IMR-90 (cell line): ENCODE data around the gene HCAR3. TPM values are rescaled to one million over a fixed set of nuclear protein-coding genes. Genes with fewer than 3 reads are reported as not detected.

Source experiments
- ATAC-seq: fragments of 200-7000 bp; cut with Tn5 transposase; 2 replicates; pipeline ENCODE4 v1.9.1; 2020; ENCODE audit warnings: low read depth, mild to moderate bottlenecking, moderate library complexity
- BruUV-seq: library from RNA; stranded (reverse); fragments of 400-500 nt; replicated peaks from 2 replicates; lab custom pipeline; 2021; lab: Mats Ljungman, UMichigan
- CTCF ChIA-PET: fragments of 300-600 bp; formaldehyde crosslinking; extraction: SDS; loops from one replicate; lab custom pipeline; 2021; ENCODE audit warnings: antibody characterized with exemption; lab: Yijun Ruan, JAX
- POLR2A ChIA-PET: fragments of 300-600 bp; sonication (Branson Sonifier 250); formaldehyde crosslinking; loops from one replicate; lab custom pipeline; 2022; ENCODE audit warnings: antibody characterized with exemption; ENCODE audit not compliant: unreplicated experiment; lab: Charles Lee
- DNase-seq: peaks from one replicate; pipeline ENCODE4 v3.0.0; 2013
- H2AFZ ChIP-seq: replicated peaks from 2 replicates; pipeline ENCODE3; 2013; ENCODE audit warnings: low read length, mild to moderate bottlenecking; ENCODE audit not compliant: poor library complexity
- H2AK5ac ChIP-seq: 2 replicates; pipeline ENCODE4 v1.6.1; 2013; ENCODE audit warnings: low read depth, low read length, inconsistent platforms
- H2AK9ac ChIP-seq: replicated peaks from 2 replicates; pipeline ENCODE3; 2013; ENCODE audit warnings: mild to moderate bottlenecking, low read depth, low read length, moderate library complexity; ENCODE audit not compliant: poor library complexity
- H2BK120ac ChIP-seq: 2 replicates; pipeline ENCODE4 v1.6.1; 2013; ENCODE audit warnings: low read depth, low read length, inconsistent platforms
- H2BK15ac ChIP-seq: 3 replicates; pipeline ENCODE4 v1.6.1; 2013; ENCODE audit warnings: low read depth, low read length, inconsistent platforms
- H2BK20ac ChIP-seq: 2 replicates; pipeline ENCODE4 v1.6.1; 2013; ENCODE audit warnings: low read depth, mild to moderate bottlenecking, inconsistent platforms, low read length, moderate library complexity
- H2BK5ac ChIP-seq: 2 replicates; pipeline ENCODE4 v1.6.1; 2013; ENCODE audit warnings: mild to moderate bottlenecking, low read depth, low read length, inconsistent platforms; ENCODE audit not compliant: poor library complexity, severe bottlenecking
- H3K14ac ChIP-seq: replicated peaks from 2 replicates; pipeline ENCODE4 v1.6.1; 2013; ENCODE audit warnings: low read depth, low read length, inconsistent platforms
- H3K18ac ChIP-seq: 2 replicates; pipeline ENCODE4 v1.6.1; 2013; ENCODE audit warnings: low read depth, low read length, control low read depth
- H3K23ac ChIP-seq: 2 replicates; pipeline ENCODE4 v1.6.1; 2013; ENCODE audit warnings: low read depth, low read length, inconsistent platforms
- H3K27ac ChIP-seq: 2 replicates; pipeline ENCODE4 v1.5.1; 2013; ENCODE audit warnings: mild to moderate bottlenecking, control low read depth, low read length; ENCODE audit not compliant: insufficient read depth
- H3K27me3 ChIP-seq: 2 replicates; pipeline ENCODE4 v1.6.1; 2013; ENCODE audit warnings: low read length; ENCODE audit not compliant: control insufficient read depth, insufficient read depth
- H3K36me3 ChIP-seq: 2 replicates; pipeline ENCODE4 v1.6.1; 2013; ENCODE audit warnings: low read length, mixed read lengths; ENCODE audit not compliant: control insufficient read depth, insufficient read depth
- H3K4ac ChIP-seq: 2 replicates; pipeline ENCODE4 v1.6.1; 2013; ENCODE audit warnings: low read depth, low read length, inconsistent platforms
- H3K4me1 ChIP-seq: 2 replicates; pipeline ENCODE4 v1.6.1; 2013; ENCODE audit warnings: low read length, mixed read lengths; ENCODE audit not compliant: control insufficient read depth, insufficient read depth
- H3K4me2 ChIP-seq: 2 replicates; pipeline ENCODE4 v1.6.1; 2013; ENCODE audit warnings: low read depth, mild to moderate bottlenecking, control low read depth, low read length, moderate library complexity
- H3K4me3 ChIP-seq: 2 replicates; pipeline ENCODE4 v1.5.1; 2013; ENCODE audit warnings: low read depth, mild to moderate bottlenecking, control low read depth, low read length, moderate library complexity; ENCODE audit not compliant: insufficient read depth
- H3K56ac ChIP-seq: 2 replicates; pipeline ENCODE4 v1.6.1; 2013; ENCODE audit warnings: low read length, inconsistent platforms; ENCODE audit not compliant: insufficient read depth; ENCODE audit errors: extremely low read depth
- H3K79me1 ChIP-seq, 2 experiments: 2 replicates each; pipeline ENCODE4 v1.6.1; 2013; ENCODE audit warnings: low read length in 2 of 2, inconsistent platforms in 1 of 2, low read depth in 1 of 2
- H3K9ac ChIP-seq: 2 replicates; pipeline ENCODE4 v1.6.1; 2013; ENCODE audit warnings: low read depth, low read length, control low read depth
- H3K9me1 ChIP-seq: 2 replicates; pipeline ENCODE4 v1.6.1; 2013; ENCODE audit warnings: low read length, inconsistent platforms; ENCODE audit not compliant: insufficient read depth
- H3K9me3 ChIP-seq: 2 replicates; pipeline ENCODE4 v1.6.1; 2013; ENCODE audit warnings: low read length; ENCODE audit not compliant: control insufficient read depth, insufficient read depth
- H4K20me1 ChIP-seq: 2 replicates; pipeline ENCODE4 v1.6.1; 2013; ENCODE audit warnings: low read length, inconsistent platforms; ENCODE audit not compliant: insufficient read depth
- H4K5ac ChIP-seq: 2 replicates; pipeline ENCODE4 v1.6.1; 2013; ENCODE audit warnings: mild to moderate bottlenecking, low read depth, low read length, control low read depth
- H4K8ac ChIP-seq, 2 experiments: 2 replicates each; pipeline ENCODE4 v1.6.1; 2013; ENCODE audit warnings: low read depth in 2 of 2, low read length in 2 of 2, control low read depth in 1 of 2, inconsistent platforms in 1 of 2
- H4K91ac ChIP-seq: 2 replicates; pipeline ENCODE4 v1.6.1; 2013; ENCODE audit warnings: low read depth, low read length, inconsistent platforms; ENCODE audit not compliant: insufficient read depth
- BHLHE40 ChIP-seq: fragments of 150-350 bp; IDR thresholded peaks from 2 replicates; pipeline ENCODE4 v1.6.1; 2016; ENCODE audit warnings: mild to moderate bottlenecking, low read depth, low read length
- CEBPB ChIP-seq: IDR thresholded peaks from 2 replicates; pipeline ENCODE4 v1.6.1; 2012; ENCODE audit warnings: low read depth, low read length, improper control_type of control experiment
- CHD1 ChIP-seq: IDR thresholded peaks from 2 replicates; pipeline ENCODE4 v1.6.1; 2012; ENCODE audit warnings: low read depth, low read length, improper control_type of control experiment
- ELK1 ChIP-seq: fragments of 150-350 bp; IDR thresholded peaks from 2 replicates; pipeline ENCODE4 v1.6.1; 2016; ENCODE audit warnings: low read depth, mild to moderate bottlenecking, low read length, moderate library complexity, borderline replicate concordance
- FOS ChIP-seq: fragments of 150-350 bp; IDR thresholded peaks from 2 replicates; pipeline ENCODE4 v1.6.1; 2016; ENCODE audit warnings: low read depth, low read length
- MAFK ChIP-seq: IDR thresholded peaks from 2 replicates; pipeline ENCODE4 v1.6.1; 2012; ENCODE audit warnings: low read depth, low read length, improper control_type of control experiment
- MAZ ChIP-seq: IDR thresholded peaks from 2 replicates; pipeline ENCODE4 v1.6.1; 2012; ENCODE audit warnings: low read depth, mild to moderate bottlenecking, low read length, improper control_type of control experiment, moderate library complexity, borderline replicate concordance
- MXI1 ChIP-seq: IDR thresholded peaks from 2 replicates; pipeline ENCODE4 v1.6.1; 2012; ENCODE audit warnings: low read depth, mild to moderate bottlenecking, low read length, moderate library complexity, borderline replicate concordance
- NFE2L2 ChIP-seq: fragments of 150-350 bp; IDR thresholded peaks from 2 replicates; pipeline ENCODE4 v1.6.1; 2016; ENCODE audit warnings: low read depth, mild to moderate bottlenecking, low read length
- POLR2A ChIP-seq: IDR thresholded peaks from 2 replicates; pipeline ENCODE4 v1.6.1; 2012; ENCODE audit warnings: mild to moderate bottlenecking, low read depth, low read length
- RAD21 ChIP-seq: IDR thresholded peaks from 2 replicates; pipeline ENCODE4 v1.6.1; 2012; ENCODE audit warnings: low read length, improper control_type of control experiment
- RCOR1 ChIP-seq: IDR thresholded peaks from 2 replicates; pipeline ENCODE4 v1.6.1; 2012; ENCODE audit warnings: mild to moderate bottlenecking, low read length, improper control_type of control experiment; ENCODE audit not compliant: insufficient replicate concordance
- RFX5 ChIP-seq: IDR thresholded peaks from 2 replicates; pipeline ENCODE4 v1.8.0; 2012; ENCODE audit warnings: low read depth, mild to moderate bottlenecking, low read length, moderate library complexity
- SMC3 ChIP-seq: fragments of 150-350 bp; IDR thresholded peaks from 2 replicates; pipeline ENCODE4 v1.6.1; 2016; ENCODE audit warnings: low read depth, mild to moderate bottlenecking, antibody characterized with exemption, low read length, moderate library complexity
- WGBS, 2 experiments: methylation state at CpG; one replicate each; pipeline versions ENCODE4 v1.1.5 to v1.1.7; 2013; ENCODE audit warnings: missing lambda C conversion rate in 2 of 2; ENCODE audit not compliant: insufficient read length in 1 of 2; ENCODE audit errors: extremely low coverage in 2 of 2; 5-methylcytosine and 5-hydroxymethylcytosine counted together
- dilution Hi-C: fragments of 300-500 bp; cut with HindIII; formaldehyde crosslinking; loops from one replicate; pipeline ENCODE4 v1.14.3; 2018; ENCODE audit warnings: low sequenced_read_pairs; ENCODE audit not compliant: unreplicated experiment
- in situ Hi-C: fragments of 300-500 bp; cut with MboI; formaldehyde crosslinking; loops from 3 replicates; pipeline ENCODE4 v1.14.3; 2019; ENCODE audit warnings: low sequenced_read_pairs, inconsistent platforms, mixed read lengths
- intact Hi-C: fragments of 100-400 bp; cut with micrococcal nuclease; formaldehyde crosslinking; loops from 2 replicates; pipeline ENCODE4 v1.10.0; 2022
- polyA plus RNA-seq, 3 experiments: library from polyadenylated mRNA; depleted of rRNA; stranded (reverse); fragments of >200 nt; gene quantifications; 2 replicates each; pipeline ENCODE4 v1.2.3, GENCODE V29; 2012; ENCODE audit warnings: low replicate concordance in 1 of 3
- total RNA-seq: library from RNA; depleted of rRNA; stranded (reverse); fragments of >200 nt; gene quantifications from 2 replicates; pipeline ENCODE4 v1.2.3, GENCODE V29; 2012
- TF ChIP-seq, protein P1 (sequence below): conservative IDR thresholded peaks from 2 replicates; pipeline ENCODE4 v1.5.1; 2012; ENCODE audit warnings: mild to moderate bottlenecking, low read depth, low read length, improper control_type of control experiment
- TF ChIP-seq, protein P2 (sequence below): fragments of 150-350 bp; IDR thresholded peaks from 2 replicates; pipeline ENCODE4 v1.6.1; 2017; ENCODE audit warnings: mild to moderate bottlenecking, antibody characterized with exemption, low read length, low read depth

The HCAR3 gene
- total and polyA plus RNA-seq, 2 of the 4 experiments (the other 2 are of a cell fraction), result not detected

DNA sequence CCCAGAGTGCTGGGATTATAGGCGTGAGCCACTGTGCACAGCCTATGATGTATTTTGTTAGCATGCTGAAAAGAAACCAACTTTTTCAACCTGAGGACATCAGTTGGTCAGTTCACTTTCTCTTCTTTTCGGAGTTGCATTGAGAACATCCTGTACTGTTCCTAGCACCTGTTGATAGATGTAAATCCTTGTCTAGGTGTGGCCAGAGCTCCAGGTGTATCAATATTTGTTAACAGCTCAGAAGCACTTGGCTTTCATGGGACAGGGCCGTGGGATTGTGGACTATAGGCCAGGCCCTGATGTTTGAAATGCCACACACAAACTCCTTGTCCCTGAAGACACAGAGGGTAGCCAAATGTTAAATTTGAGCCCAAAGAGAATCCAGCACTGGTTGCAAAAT lies 28.3 kb downstream of the HCAR3 start:
- H3K18ac ChIP-seq, result no peak overlapping the region
- POLR2A ChIA-PET, result no interaction called here
- no peak overlapping the region for H3K4me2 ChIP-seq
- H4K91ac ChIP-seq, result no peak overlapping the region
- H2BK15ac ChIP-seq, result no peak overlapping the region
- H3K36me3 ChIP-seq, result no peaks in the 10 kb centered on the region
- in situ Hi-C loops (no loop called here), intact Hi-C loops (no loop called here), dilution Hi-C loops (no loop called here)
- H3K14ac ChIP-seq, result no peak overlapping the region
- H4K20me1 ChIP-seq, result no peaks in the 10 kb centered on the region
- BruUV-seq, result no TSS peak
- no peak overlapping the region for H2AFZ ChIP-seq
- H3K27me3 ChIP-seq, result no peaks in the 10 kb centered on the region
- no peak overlapping the region for H2BK5ac ChIP-seq
- ATAC-seq (no peak), DNase-seq (no peak)
- no peak overlapping the region for H2AK9ac ChIP-seq
- CTCF ChIA-PET, result no interaction called here
- TF ChIP-seq NFE2L2 (no peak), CEBPB (no peak), RFX5 (no peak), FOS (no peak), ELK1 (no peak), SMC3 (no peak), MXI1 (no peak), RAD21 (no peak), BHLHE40 (no peak), CHD1 (no peak), MAFK (no peak), RCOR1 (no peak), MAZ (no peak), POLR2A (no peak)
- TF ChIP-seq, protein P1, sequence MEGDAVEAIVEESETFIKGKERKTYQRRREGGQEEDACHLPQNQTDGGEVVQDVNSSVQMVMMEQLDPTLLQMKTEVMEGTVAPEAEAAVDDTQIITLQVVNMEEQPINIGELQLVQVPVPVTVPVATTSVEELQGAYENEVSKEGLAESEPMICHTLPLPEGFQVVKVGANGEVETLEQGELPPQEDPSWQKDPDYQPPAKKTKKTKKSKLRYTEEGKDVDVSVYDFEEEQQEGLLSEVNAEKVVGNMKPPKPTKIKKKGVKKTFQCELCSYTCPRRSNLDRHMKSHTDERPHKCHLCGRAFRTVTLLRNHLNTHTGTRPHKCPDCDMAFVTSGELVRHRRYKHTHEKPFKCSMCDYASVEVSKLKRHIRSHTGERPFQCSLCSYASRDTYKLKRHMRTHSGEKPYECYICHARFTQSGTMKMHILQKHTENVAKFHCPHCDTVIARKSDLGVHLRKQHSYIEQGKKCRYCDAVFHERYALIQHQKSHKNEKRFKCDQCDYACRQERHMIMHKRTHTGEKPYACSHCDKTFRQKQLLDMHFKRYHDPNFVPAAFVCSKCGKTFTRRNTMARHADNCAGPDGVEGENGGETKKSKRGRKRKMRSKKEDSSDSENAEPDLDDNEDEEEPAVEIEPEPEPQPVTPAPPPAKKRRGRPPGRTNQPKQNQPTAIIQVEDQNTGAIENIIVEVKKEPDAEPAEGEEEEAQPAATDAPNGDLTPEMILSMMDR, result no peak
- TF ChIP-seq, protein P2, sequence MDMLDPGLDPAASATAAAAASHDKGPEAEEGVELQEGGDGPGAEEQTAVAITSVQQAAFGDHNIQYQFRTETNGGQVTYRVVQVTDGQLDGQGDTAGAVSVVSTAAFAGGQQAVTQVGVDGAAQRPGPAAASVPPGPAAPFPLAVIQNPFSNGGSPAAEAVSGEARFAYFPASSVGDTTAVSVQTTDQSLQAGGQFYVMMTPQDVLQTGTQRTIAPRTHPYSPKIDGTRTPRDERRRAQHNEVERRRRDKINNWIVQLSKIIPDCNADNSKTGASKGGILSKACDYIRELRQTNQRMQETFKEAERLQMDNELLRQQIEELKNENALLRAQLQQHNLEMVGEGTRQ, result no peak
- no peak overlapping the region for H3K4ac ChIP-seq
- no peak overlapping the region for H2BK20ac ChIP-seq
- no peak overlapping the region for H3K27ac ChIP-seq
- no peak overlapping the region; the same call in 1 of the 2 replicates for H2AK5ac ChIP-seq
- H3K23ac ChIP-seq, result no peak overlapping the region
- 100% methylated on average over 1 of the region's 3 CpGs; no CpG with 5 or more reads in 1 of the 2 experiments for WGBS, 2 experiments
- no peaks in the 10 kb centered on the region for H3K4me1 ChIP-seq
- no peak overlapping the region for H4K5ac ChIP-seq
- no peak overlapping the region for H4K8ac ChIP-seq
- H2BK120ac ChIP-seq, result no peak overlapping the region
- H3K9ac ChIP-seq, result no peak overlapping the region
- no peaks in the 10 kb centered on the region; the same call in none of the 2 replicates for H3K9me1 ChIP-seq
- no peaks in the 10 kb centered on the region for H3K79me1 ChIP-seq
- H3K9me3 ChIP-seq, result no peaks in the 10 kb centered on the region
- no peak overlapping the region for H3K56ac ChIP-seq
- H3K4me3 ChIP-seq, result no peak overlapping the region
